MCF 10A (cell line): ENCODE measurements around the gene NEK6. TPM values are rescaled to one million over a fixed set of nuclear protein-coding genes. Genes with fewer than 3 reads are reported as not detected.

Experiments used
- BruUV-seq: library from RNA; stranded (reverse); fragments of 400-500 nt; replicated peaks from 2 replicates; lab custom pipeline; 2021; lab: Mats Ljungman, UMichigan
- CTCF ChIA-PET: fragments of 300-600 bp; sonication (Branson Sonifier 250); formaldehyde crosslinking; extraction: SDS; loops from one replicate; lab custom pipeline; 2021; ENCODE audit warnings: antibody characterized with exemption, inconsistent platforms; lab: Yijun Ruan, JAX
- POLR2A ChIA-PET: fragments of 300-600, 350-650 bp; sonication (Branson Sonifier 250); formaldehyde crosslinking; extraction: SDS; loops from one replicate; lab custom pipeline; 2020; ENCODE audit warnings: antibody characterized with exemption, inconsistent platforms; lab: Yijun Ruan, JAX
- DNase-seq: peaks from one replicate; pipeline ENCODE4 v3.0.0-alpha.2; 2018; ENCODE audit not compliant: unreplicated experiment
- H3K27ac Mint-ChIP-seq: one replicate; pipeline ENCODE4 v1.8.0; 2022; ENCODE audit warnings: mild to moderate bottlenecking, low read depth, mixed read lengths; ENCODE audit not compliant: unreplicated experiment
- H3K27me3 Mint-ChIP-seq: one replicate; pipeline ENCODE4 v1.8.0; 2022; ENCODE audit warnings: mixed read lengths; ENCODE audit not compliant: insufficient read depth, unreplicated experiment
- H3K36me3 Mint-ChIP-seq: one replicate; pipeline ENCODE4 v1.8.0; 2022; ENCODE audit warnings: mild to moderate bottlenecking, moderate library complexity, mixed read lengths; ENCODE audit not compliant: insufficient read depth, unreplicated experiment
- H3K4me1 Mint-ChIP-seq: one replicate; pipeline ENCODE4 v1.8.0; 2022; ENCODE audit warnings: mixed read lengths; ENCODE audit not compliant: insufficient read depth, unreplicated experiment
- H3K4me3 Mint-ChIP-seq: one replicate; pipeline ENCODE4 v1.8.0; 2022; ENCODE audit warnings: mild to moderate bottlenecking, moderate library complexity, mixed read lengths; ENCODE audit not compliant: unreplicated experiment
- H3K9me3 Mint-ChIP-seq: one replicate; pipeline ENCODE4 v1.8.0; 2022; ENCODE audit warnings: mixed read lengths; ENCODE audit not compliant: unreplicated experiment
- intact Hi-C: fragments of 100-400 bp; cut with micrococcal nuclease; formaldehyde crosslinking; loops from 2 replicates; pipeline ENCODE4 v1.14.1; 2022
- total RNA-seq: library from RNA; stranded (reverse); gene quantifications from 2 replicates; pipeline ENCODE4 v1.2.3, GENCODE V29; 2022
- TF ChIP-seq, protein P1 (sequence below): fragments of 200-600 bp; IDR thresholded peaks from one replicate; pipeline ENCODE4 v1.8.0; 2022; ENCODE audit warnings: antibody characterized with exemption, mild to moderate bottlenecking; ENCODE audit not compliant: unreplicated experiment

Gene NEK6
- total RNA-seq, 1 experiment from 2014 or later, result 27.5 TPM

- intact Hi-C loops, result no loop called here
- H3K4me1 Mint-ChIP-seq, result no peaks in the 10 kb centered on the region
- no peaks in the 10 kb centered on the region for H3K9me3 Mint-ChIP-seq
- H3K36me3 Mint-ChIP-seq, result no peaks in the 10 kb centered on the region
- no TSS peak for BruUV-seq
- H3K4me3 Mint-ChIP-seq, result no peak overlapping the region
- no peak overlapping the region for H3K27ac Mint-ChIP-seq
- CTCF ChIA-PET, result no interaction called here
- H3K27me3 Mint-ChIP-seq, result peaks cover 36% of the 10 kb centered on the region
- DNase-seq, result no peak
- TF ChIP-seq, protein P1, sequence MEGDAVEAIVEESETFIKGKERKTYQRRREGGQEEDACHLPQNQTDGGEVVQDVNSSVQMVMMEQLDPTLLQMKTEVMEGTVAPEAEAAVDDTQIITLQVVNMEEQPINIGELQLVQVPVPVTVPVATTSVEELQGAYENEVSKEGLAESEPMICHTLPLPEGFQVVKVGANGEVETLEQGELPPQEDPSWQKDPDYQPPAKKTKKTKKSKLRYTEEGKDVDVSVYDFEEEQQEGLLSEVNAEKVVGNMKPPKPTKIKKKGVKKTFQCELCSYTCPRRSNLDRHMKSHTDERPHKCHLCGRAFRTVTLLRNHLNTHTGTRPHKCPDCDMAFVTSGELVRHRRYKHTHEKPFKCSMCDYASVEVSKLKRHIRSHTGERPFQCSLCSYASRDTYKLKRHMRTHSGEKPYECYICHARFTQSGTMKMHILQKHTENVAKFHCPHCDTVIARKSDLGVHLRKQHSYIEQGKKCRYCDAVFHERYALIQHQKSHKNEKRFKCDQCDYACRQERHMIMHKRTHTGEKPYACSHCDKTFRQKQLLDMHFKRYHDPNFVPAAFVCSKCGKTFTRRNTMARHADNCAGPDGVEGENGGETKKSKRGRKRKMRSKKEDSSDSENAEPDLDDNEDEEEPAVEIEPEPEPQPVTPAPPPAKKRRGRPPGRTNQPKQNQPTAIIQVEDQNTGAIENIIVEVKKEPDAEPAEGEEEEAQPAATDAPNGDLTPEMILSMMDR, result no peak
- POLR2A ChIA-PET, result no interaction called here
Observed at GRCh38 chr9:124210697-124211096, 47.1 kb upstream of the NEK6 start.

GRCh38 chr9:124212381-124213050 is 45.2 kb upstream of the NEK6 start:
- no TSS peak for BruUV-seq
- CTCF ChIA-PET, result interaction anchor here (0.6 to 0.9 kb wide), 2 partner anchors 85 to 532 kb away, joined by 4 to 5 read pairs; no protein-coding TSS in a partner anchor
- no peak overlapping the region for H3K27ac Mint-ChIP-seq
- H3K4me1 Mint-ChIP-seq, result no peaks in the 10 kb centered on the region
- no peak for DNase-seq
- no peak overlapping the region for H3K4me3 Mint-ChIP-seq
- intact Hi-C loops, result no loop called here
- POLR2A ChIA-PET, result no interaction called here
- TF ChIP-seq, protein P1, result no peak
- no peaks in the 10 kb centered on the region for H3K36me3 Mint-ChIP-seq
- peaks cover 20% of the 10 kb centered on the region for H3K27me3 Mint-ChIP-seq
- no peaks in the 10 kb centered on the region for H3K9me3 Mint-ChIP-seq

DNA sequence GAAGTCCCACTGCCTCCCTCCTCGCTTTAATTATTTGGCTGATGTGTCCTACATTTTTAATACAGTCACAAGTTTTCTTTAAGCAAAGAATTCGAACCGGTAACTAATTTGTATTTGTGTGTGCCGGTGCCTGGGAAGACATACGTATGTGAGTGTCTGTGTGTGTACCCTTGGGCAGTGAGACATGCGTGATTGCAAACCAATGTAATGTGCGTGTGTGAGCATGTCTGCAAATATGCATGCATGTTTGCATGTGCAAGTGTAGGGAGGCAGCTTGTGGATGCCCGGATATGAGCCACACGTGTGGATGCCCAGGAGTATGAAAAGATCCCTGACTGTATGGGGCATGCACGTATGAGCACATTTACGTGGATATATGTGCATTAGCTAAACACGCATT is 44.4 kb upstream of the NEK6 start:
- no peaks in the 10 kb centered on the region for H3K4me1 Mint-ChIP-seq
- BruUV-seq, result no TSS peak
- ChIA-PET CTCF (interaction anchor here (0.9 kb wide), 1 partner anchor 86 kb away, joined by 5 read pairs; no protein-coding TSS in a partner anchor), POLR2A (no interaction called here)
- H3K27me3 Mint-ChIP-seq, result peaks cover 14% of the 10 kb centered on the region
- no peaks in the 10 kb centered on the region for H3K36me3 Mint-ChIP-seq
- H3K27ac Mint-ChIP-seq, result no peak overlapping the region
- no peak for DNase-seq
- TF ChIP-seq, protein P1, result no peak
- H3K9me3 Mint-ChIP-seq, result no peaks in the 10 kb centered on the region
- intact Hi-C loops, result no loop called here
- H3K4me3 Mint-ChIP-seq, result no peak overlapping the region

GRCh38 chr9:124214116-124214515 is 43.6 kb upstream of the NEK6 start:
- no TSS peak for BruUV-seq
- Mint-ChIP-seq H3K4me1 (no peaks in the 10 kb centered on the region), H3K9me3 (no peaks in the 10 kb centered on the region), H3K36me3 (no peaks in the 10 kb centered on the region), H3K4me3 (no peak overlapping the region), H3K27ac (no peak overlapping the region), H3K27me3 (peaks cover 7% of the 10 kb centered on the region)
- ChIA-PET POLR2A (no interaction called here), CTCF (no interaction called here)
- DNase-seq, result no peak
- intact Hi-C loops, result no loop called here
- TF ChIP-seq, protein P1, result no peak
